Astrocyte (in vitro differentiated cells and primary cell): Measurements from ENCODE around the gene NCAM1. TPM values are rescaled to one million over a fixed set of nuclear protein-coding genes. Genes with fewer than 3 reads are reported as not detected.

ENCODE experiments used
- DNase-seq: peaks from one replicate; pipeline ENCODE4 v3.0.0-alpha.2; 2010; ENCODE audit warnings: low read depth
- FAIRE-seq: peaks from 2 replicates; lab custom pipeline; 2011; peaks lifted over from hg19 to GRCh38; lab: Jason Lieb, UNC
- H2AFZ ChIP-seq: 2 replicates; pipeline ENCODE4 v1.6.0; 2012; ENCODE audit warnings: low read depth, low read length, inconsistent platforms
- H3K27ac ChIP-seq: 2 replicates; pipeline ENCODE4 v1.5.1; 2011; ENCODE audit warnings: low read depth, low read length, inconsistent platforms
- H3K27me3 ChIP-seq: 2 replicates; pipeline ENCODE4 v1.6.0; 2011; ENCODE audit warnings: low read length, inconsistent platforms; ENCODE audit not compliant: insufficient read depth
- H3K36me3 ChIP-seq: 2 replicates; pipeline ENCODE4 v1.5.1; 2011; ENCODE audit warnings: low read length, inconsistent platforms; ENCODE audit not compliant: insufficient read depth
- H3K4me1 ChIP-seq: 2 replicates; pipeline ENCODE4 v1.5.1; 2011; ENCODE audit warnings: low read length, inconsistent platforms; ENCODE audit not compliant: insufficient read depth
- H3K4me2 ChIP-seq: 2 replicates; pipeline ENCODE4 v1.6.0; 2012; ENCODE audit warnings: low read length, inconsistent platforms
- H3K4me3 ChIP-seq: 2 replicates; pipeline ENCODE4 v1.5.1; 2011; ENCODE audit warnings: low read depth, mild to moderate bottlenecking, low read length, inconsistent platforms; ENCODE audit not compliant: insufficient read depth
- H3K79me2 ChIP-seq: 2 replicates; pipeline ENCODE4 v1.6.0; 2012; ENCODE audit warnings: mild to moderate bottlenecking, low read length, inconsistent platforms; ENCODE audit not compliant: insufficient read depth
- H3K9ac ChIP-seq: 2 replicates; pipeline ENCODE4 v1.6.0; 2012; ENCODE audit warnings: mild to moderate bottlenecking, low read length, inconsistent platforms
- H3K9me3 ChIP-seq: 2 replicates; pipeline ENCODE4 v1.5.1; 2012; ENCODE audit warnings: low read depth, mild to moderate bottlenecking, low read length, inconsistent platforms; ENCODE audit not compliant: insufficient read depth
- H4K20me1 ChIP-seq: 2 replicates; pipeline ENCODE4 v1.6.0; 2012; ENCODE audit warnings: low read length, inconsistent platforms; ENCODE audit not compliant: insufficient read depth
- H3K27ac Mint-ChIP-seq: one replicate; pipeline ENCODE4 v1.8.0; 2021; ENCODE audit warnings: mild to moderate bottlenecking, mixed read lengths; ENCODE audit not compliant: unreplicated experiment
- H3K27me3 Mint-ChIP-seq: one replicate; pipeline ENCODE4 v1.8.0; 2021; ENCODE audit warnings: low read depth, mixed read lengths; ENCODE audit not compliant: unreplicated experiment
- H3K36me3 Mint-ChIP-seq: one replicate; pipeline ENCODE4 v1.8.0; 2021; ENCODE audit warnings: low read depth, mixed read lengths; ENCODE audit not compliant: unreplicated experiment
- H3K4me1 Mint-ChIP-seq: one replicate; pipeline ENCODE4 v1.8.0; 2021; ENCODE audit warnings: low read depth, mixed read lengths; ENCODE audit not compliant: unreplicated experiment
- H3K4me3 Mint-ChIP-seq: one replicate; pipeline ENCODE4 v1.8.0; 2021; ENCODE audit warnings: mild to moderate bottlenecking, moderate library complexity, mixed read lengths; ENCODE audit not compliant: unreplicated experiment
- H3K9me3 Mint-ChIP-seq: one replicate; pipeline ENCODE4 v1.8.0; 2021; ENCODE audit warnings: mild to moderate bottlenecking, mixed read lengths; ENCODE audit not compliant: unreplicated experiment
- CTCF ChIP-seq: IDR thresholded peaks from 2 replicates; pipeline ENCODE4 v1.5.1; 2011; ENCODE audit warnings: low read depth, mild to moderate bottlenecking, inconsistent platforms, low read length, moderate library complexity; ENCODE audit not compliant: insufficient read depth
- EZH2 ChIP-seq: IDR thresholded peaks from 2 replicates; pipeline ENCODE4 v1.6.1; 2012; ENCODE audit warnings: mild to moderate bottlenecking, low read length, inconsistent platforms; ENCODE audit not compliant: insufficient read depth
- total RNA-seq: library from RNA; stranded (reverse); gene quantifications from 2 replicates; pipeline ENCODE4 v1.2.1, GENCODE V29; 2021

The NCAM1 gene
- total RNA-seq, 1 donor from 2014 or later, result 17.4 TPM

GRCh38 chr11:113282898-113283437 is 321.7 kb downstream of the NCAM1 start:
- Mint-ChIP-seq H3K36me3 (no peaks in the 10 kb centered on the region), H3K9me3 (no peaks in the 10 kb centered on the region), H3K27ac (no peak overlapping the region), H3K27me3 (peaks cover 4% of the 10 kb centered on the region), H3K4me3 (no peak overlapping the region), H3K4me1 (peaks cover 13% of the 10 kb centered on the region)
- H4K20me1 ChIP-seq, result no peaks in the 10 kb centered on the region
- peaks cover 7% of the 10 kb centered on the region for H3K27me3 ChIP-seq
- H3K4me2 ChIP-seq, result no peak overlapping the region
- H3K4me3 ChIP-seq, result no peak overlapping the region
- no peak overlapping the region for H3K27ac ChIP-seq
- DNase-seq (no peak), FAIRE-seq (no peak)
- H3K9me3 ChIP-seq, result peaks cover 4% of the 10 kb centered on the region
- no peak overlapping the region for H3K9ac ChIP-seq
- no peaks in the 10 kb centered on the region for H3K4me1 ChIP-seq
- no peaks in the 10 kb centered on the region for H3K36me3 ChIP-seq
- H2AFZ ChIP-seq, result no peak overlapping the region
- H3K79me2 ChIP-seq, result no peaks in the 10 kb centered on the region
- no peak for TF ChIP-seq EZH2
- no peak for TF ChIP-seq CTCF

DNA sequence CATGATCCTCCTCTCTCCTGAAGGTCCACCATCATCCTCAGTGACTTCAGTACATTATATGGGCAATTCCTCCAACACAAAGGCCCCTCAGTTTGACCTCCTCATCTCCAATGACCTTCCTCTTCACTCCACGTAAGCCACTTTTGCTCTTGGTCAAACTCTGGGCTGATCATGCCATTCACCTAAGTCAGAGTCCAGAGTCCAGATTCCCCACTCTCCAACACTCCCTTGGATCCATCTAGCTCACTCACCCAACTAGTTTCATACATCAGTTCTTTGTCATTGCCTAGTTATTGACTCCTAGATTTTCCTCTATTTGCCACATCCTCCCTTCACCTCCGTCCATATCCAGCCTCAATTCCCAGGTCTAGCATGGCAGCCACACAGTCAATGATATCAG is 322.7 kb downstream of the NCAM1 start:
- Mint-ChIP-seq H3K36me3 (no peaks in the 10 kb centered on the region), H3K4me3 (no peak overlapping the region), H3K4me1 (peaks cover 15% of the 10 kb centered on the region), H3K27ac (no peak overlapping the region), H3K9me3 (no peaks in the 10 kb centered on the region), H3K27me3 (peaks cover 2% of the 10 kb centered on the region)
- no peak for TF ChIP-seq CTCF
- TF ChIP-seq EZH2, result no peak
- H3K4me1 ChIP-seq, result no peaks in the 10 kb centered on the region
- no peaks in the 10 kb centered on the region for H3K79me2 ChIP-seq
- H3K27ac ChIP-seq, result no peak overlapping the region
- FAIRE-seq (no peak), DNase-seq (no peak)
- H3K9ac ChIP-seq, result no peak overlapping the region
- H3K4me2 ChIP-seq, result no peak overlapping the region
- peaks cover 9% of the 10 kb centered on the region for H3K27me3 ChIP-seq
- H3K9me3 ChIP-seq, result peaks cover 4% of the 10 kb centered on the region
- no peaks in the 10 kb centered on the region for H3K36me3 ChIP-seq
- no peak overlapping the region for H2AFZ ChIP-seq
- H3K4me3 ChIP-seq, result no peak overlapping the region
- no peaks in the 10 kb centered on the region for H4K20me1 ChIP-seq

- Mint-ChIP-seq H3K4me3 (no peak overlapping the region), H3K27ac (no peak overlapping the region), H3K27me3 (peaks cover 2% of the 10 kb centered on the region), H3K4me1 (peaks cover 15% of the 10 kb centered on the region), H3K9me3 (no peaks in the 10 kb centered on the region), H3K36me3 (no peaks in the 10 kb centered on the region)
- FAIRE-seq (no peak), DNase-seq (no peak)
- TF ChIP-seq EZH2, result no peak
- no peak for TF ChIP-seq CTCF
- no peaks in the 10 kb centered on the region for H4K20me1 ChIP-seq
- H3K9ac ChIP-seq, result no peak overlapping the region
- peaks cover 9% of the 10 kb centered on the region for H3K27me3 ChIP-seq
- no peaks in the 10 kb centered on the region for H3K4me1 ChIP-seq
- no peak overlapping the region for H3K4me3 ChIP-seq
- no peak overlapping the region for H3K4me2 ChIP-seq
- H3K27ac ChIP-seq, result no peak overlapping the region
- no peaks in the 10 kb centered on the region for H3K36me3 ChIP-seq
- H3K9me3 ChIP-seq, result peaks cover 2% of the 10 kb centered on the region
- no peaks in the 10 kb centered on the region for H3K79me2 ChIP-seq
- H2AFZ ChIP-seq, result no peak overlapping the region
These were observed 324.8 kb downstream of the NCAM1 start for GRCh38 chr11:113286009-113286408.
